VCaP (cell line): ENCODE results near the gene SOWAHD.
A peak's percentile ranks its signal among the peaks of the same experiment; 100 is the strongest.
"Not testable (repeated sequence)": the region's sequence is repeated elsewhere in the genome, so short reads cannot be mapped to it uniquely, and the experiment has no call there.

ENCODE experiments used
- H3K27ac ChIP-seq: fragments of 450-650 bp; 2 replicates; pipeline ENCODE4 v1.5.1; 2017
- TF ChIP-seq, protein P1 (sequence below): fragments of 450-650 bp; conservative IDR thresholded peaks from 2 replicates; pipeline ENCODE4 v1.5.1; 2017; ENCODE audit warnings: mild to moderate bottlenecking, moderate library complexity

SOWAHD gene

DNA sequence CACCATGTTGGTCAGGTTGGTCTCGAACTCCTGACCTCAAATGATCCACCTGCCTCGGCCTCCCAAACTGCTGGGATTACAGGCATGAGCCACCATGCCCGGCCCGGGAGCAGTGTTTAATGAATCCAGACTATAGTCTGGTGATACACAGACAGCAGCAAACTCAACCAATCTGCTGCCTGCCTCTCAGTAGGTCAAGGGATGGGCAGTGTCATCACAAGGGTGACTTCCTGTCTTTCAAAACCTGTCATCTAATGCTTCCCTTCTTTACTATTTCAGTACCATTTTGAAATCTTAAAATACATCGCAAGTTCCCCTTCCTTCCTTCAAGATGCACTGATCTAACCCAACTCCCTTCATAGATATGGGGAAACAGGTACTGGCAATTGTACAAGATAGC, 24.6 kb downstream of the SOWAHD start:
- TF ChIP-seq, protein P1, sequence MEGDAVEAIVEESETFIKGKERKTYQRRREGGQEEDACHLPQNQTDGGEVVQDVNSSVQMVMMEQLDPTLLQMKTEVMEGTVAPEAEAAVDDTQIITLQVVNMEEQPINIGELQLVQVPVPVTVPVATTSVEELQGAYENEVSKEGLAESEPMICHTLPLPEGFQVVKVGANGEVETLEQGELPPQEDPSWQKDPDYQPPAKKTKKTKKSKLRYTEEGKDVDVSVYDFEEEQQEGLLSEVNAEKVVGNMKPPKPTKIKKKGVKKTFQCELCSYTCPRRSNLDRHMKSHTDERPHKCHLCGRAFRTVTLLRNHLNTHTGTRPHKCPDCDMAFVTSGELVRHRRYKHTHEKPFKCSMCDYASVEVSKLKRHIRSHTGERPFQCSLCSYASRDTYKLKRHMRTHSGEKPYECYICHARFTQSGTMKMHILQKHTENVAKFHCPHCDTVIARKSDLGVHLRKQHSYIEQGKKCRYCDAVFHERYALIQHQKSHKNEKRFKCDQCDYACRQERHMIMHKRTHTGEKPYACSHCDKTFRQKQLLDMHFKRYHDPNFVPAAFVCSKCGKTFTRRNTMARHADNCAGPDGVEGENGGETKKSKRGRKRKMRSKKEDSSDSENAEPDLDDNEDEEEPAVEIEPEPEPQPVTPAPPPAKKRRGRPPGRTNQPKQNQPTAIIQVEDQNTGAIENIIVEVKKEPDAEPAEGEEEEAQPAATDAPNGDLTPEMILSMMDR, result no peak
- H3K27ac ChIP-seq, result no peak overlapping the region

DNA sequence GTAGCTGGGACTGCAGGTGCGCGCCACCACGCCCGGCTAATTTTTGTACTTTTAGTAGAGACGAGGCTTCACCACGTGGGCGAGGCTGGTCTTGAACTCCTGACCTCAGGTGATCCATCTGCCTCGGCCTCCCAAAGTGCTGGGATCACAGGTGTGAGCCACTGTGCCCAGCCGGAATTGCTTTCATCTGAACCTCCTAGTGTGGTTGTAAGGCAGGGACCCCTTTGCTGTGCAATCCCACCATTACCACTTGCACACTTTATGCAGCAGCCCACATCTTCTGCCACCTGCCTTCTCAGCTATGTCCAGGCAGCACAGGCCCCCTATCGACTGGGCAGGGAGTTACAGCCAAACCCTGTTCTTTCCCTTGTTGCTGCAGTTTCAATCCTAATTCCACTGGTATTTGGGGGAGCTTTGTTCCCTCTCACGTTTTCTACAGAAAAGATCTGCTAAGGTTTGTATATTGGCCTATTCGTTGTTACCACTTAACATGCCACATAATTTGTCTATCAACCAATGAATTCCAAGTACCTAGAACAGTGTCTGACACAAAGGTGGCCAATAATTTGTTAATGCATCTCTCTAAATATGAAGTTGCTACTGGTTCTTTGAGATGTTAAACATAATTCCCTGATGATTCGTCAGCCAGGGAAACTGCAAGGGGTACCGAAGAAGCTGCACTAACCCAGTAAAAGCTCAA, 26.5 kb downstream of the SOWAHD start:
- H3K27ac ChIP-seq, result no peak overlapping the region
- TF ChIP-seq, protein P1, result peak; percentile 55

DNA sequence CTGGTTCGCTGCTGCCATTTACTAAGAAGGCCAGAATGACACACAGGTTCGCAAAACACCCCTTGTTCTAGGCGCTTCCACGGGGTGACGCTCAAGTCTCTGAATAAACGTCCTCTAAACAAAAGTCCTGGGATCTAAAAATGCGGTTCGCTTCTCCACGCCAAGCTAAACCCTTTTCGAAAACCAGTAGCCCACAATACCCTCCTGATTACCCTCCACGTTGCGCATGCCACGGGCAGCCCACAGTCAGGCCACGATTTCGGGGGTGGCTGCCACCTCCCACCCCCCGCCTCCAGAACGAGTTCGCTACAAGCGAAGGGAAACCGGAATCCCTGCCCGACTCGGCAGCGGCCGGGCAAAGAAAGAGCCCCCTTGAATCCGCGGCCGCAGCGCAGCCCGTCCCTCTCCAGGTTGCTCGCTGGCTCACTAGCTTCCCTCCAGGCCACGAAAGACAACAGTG, 32.6 kb downstream of the SOWAHD start:
- TF ChIP-seq, protein P1, result no peak
- H3K27ac ChIP-seq, result peak overlapping the region; percentile 69

DNA sequence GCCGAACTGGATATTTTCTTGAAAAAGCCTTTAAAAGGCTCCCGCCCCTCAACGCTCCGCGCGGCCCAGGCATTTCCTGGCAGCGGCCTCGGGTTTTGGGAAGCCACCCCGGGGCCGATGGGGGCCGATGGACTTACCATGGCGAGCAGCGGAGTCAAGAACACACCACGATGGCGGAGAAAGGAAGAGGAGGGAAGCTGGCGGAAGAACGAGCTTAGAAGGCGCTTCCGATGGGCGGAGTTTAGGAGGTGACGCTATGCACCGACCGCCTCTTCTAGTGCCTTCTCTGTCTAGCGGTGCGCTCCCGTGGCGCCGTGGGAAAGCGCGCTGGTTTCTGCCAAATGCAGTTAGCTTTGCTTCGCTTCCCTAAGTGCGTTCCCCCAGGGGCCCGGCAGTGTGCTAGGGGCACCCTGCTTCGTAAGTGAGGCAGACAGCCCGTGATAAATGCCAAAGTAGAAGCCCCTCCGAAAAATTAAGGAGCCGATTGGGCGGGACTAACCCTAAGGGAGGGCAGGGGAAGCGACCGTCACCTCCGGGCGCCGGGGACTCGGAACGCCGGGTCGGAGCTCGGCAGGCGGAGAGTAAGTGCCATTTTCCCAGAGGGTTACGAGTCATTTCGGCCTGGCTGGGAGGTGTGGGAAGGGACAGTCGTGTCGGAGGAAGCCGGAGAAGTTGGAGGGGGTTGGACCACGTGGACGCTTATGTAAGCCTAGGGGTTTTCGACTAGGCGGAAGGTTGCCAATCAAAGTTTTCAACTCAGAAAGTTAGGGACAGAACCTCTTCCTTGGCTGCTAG, 33.2 kb downstream of the SOWAHD start, which contains the start of gene RPL39:
TSS of gene RPL39 (minus strand) at position 194 of the 795 bp plus-strand sequence. CDS start at position 140, 54 bp downstream.
- H3K27ac ChIP-seq, result peak within 1 kb of the TSS; percentile 69
- TF ChIP-seq, protein P1, result no peak

DNA sequence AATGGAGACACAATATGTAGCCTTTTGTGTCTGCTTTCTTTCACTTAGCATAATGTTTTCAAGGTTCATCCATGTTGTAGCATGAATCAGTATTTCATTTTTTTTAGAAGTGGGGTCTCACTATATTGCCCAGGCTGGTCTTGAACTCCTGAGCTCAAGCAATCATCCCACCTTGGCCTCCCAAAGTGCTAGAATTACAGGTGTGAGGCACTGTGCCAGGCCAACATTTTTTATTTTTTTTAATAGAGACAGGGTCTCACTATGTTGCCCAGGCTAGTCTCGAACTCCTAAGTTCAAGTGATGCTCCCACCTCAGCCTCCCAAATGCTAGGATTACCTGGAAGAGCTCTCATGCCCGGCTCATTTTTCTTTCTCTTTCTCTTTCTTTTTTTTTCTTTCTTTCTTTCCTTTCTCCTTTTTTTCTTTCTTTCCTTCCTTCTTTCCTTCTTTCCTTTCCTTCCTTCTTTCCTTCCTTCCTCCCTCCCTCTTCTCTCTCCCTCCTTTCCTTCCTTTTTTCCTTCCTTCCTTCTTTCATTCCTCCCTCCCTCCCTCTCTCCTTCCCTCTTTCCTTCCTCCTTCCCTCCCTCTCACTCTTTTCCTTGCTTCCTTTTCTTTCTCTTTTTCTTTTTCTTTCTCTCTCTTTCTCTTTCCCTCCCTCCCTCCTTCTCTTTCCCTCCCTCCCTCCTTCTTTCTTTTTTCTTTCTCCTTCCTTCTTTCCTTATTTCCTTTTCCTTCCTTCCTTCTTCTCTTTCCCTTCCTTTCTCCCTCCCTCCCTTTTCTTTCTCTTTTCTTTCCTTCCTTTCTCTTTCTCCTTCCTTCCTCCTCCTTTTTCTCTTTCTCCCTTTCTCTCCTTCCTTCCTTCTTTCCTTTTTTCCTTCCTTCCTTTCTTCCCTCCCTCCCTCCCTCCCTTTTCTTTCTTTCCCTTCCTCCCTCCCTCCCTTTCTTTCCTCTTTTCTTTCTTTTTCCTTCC, 43.1 kb downstream of the SOWAHD start:
- no peak overlapping the region for H3K27ac ChIP-seq
- TF ChIP-seq, protein P1, result no peak

DNA sequence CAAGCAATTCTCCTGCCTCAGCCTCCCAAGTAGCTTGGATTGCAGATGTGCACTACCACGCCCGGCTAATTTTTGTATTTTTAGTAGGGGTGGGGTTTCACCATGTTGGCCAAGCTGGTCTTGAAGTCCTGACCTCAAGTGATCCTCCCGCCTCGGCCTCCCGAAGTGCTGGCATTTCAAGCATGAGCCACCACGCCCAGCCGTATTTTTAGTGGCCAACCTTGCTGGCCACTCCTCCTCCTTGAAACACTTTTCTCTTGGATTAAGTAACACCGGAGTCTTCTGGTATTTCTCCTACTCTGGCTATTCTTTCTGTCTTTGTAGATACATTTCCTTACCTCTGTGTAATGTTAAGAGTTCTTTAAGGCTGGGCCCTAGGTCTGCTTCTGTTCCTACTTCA, 44.2 kb downstream of the SOWAHD start:
- no peak overlapping the region for H3K27ac ChIP-seq
- TF ChIP-seq, protein P1, result no peak

DNA sequence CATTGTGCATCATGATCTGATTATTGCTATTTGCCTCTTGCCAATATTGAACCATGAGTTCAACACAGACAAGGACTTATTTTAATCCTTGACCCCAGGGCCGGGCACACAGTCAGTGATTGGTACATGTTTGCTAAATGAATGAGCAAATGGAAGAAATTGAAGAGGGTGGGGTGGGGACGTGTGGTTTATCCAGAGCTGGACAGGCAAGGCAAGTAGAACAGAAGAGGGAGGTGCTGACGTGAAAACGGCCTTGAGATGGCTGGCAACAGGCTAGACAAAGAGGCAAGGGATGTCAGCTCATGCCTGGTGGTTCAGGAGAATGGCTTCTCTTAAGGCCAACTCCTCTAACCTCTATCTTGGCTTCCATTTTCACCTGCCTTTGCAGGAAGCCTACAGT, 50.1 kb downstream of the SOWAHD start:
- not testable (repeated sequence) for H3K27ac ChIP-seq
